Fibroblast of lung (primary cell): ENCODE measurements around the gene ATP7A.

Experiments
- EZH2 ChIP-seq: IDR thresholded peaks from 2 replicates; pipeline ENCODE4 v1.5.1; 2012; ENCODE audit warnings: low read length, control low read depth, mild to moderate bottlenecking; ENCODE audit errors: missing control alignments
- TF ChIP-seq, protein P1 (sequence below), 2 donors: IDR thresholded peaks in 1 of 2; conservative IDR thresholded peaks in 1 of 2; 1 replicate in 1 of 2; 2 replicates in 1 of 2; pipeline ENCODE4 v1.5.1; 2011 to 2012; ENCODE audit warnings: low read length in 2 of 2, control low read depth in 1 of 2, inconsistent platforms in 1 of 2, low read depth in 1 of 2, mild to moderate bottlenecking in 1 of 2

DNA sequence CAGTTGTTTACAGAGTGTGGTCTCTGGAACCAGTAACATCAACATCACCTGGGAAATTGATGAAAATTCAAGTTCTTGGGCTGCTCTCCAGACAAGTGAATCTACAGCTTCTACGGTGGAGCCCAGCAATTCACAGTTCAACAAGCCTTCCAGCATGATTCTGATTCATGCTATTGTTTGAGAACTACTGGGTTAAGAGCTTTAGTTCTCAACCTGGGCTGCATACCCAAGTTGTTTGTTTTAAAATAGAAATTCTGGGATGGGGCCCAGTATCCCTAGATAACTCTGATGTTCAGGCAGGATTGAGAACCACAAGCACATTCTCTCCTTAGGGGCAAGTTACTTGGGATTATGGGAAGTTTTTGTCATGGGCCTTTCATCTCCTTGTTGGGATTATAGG, 155.6 kb downstream of the ATP7A start:
- TF ChIP-seq, protein P1, sequence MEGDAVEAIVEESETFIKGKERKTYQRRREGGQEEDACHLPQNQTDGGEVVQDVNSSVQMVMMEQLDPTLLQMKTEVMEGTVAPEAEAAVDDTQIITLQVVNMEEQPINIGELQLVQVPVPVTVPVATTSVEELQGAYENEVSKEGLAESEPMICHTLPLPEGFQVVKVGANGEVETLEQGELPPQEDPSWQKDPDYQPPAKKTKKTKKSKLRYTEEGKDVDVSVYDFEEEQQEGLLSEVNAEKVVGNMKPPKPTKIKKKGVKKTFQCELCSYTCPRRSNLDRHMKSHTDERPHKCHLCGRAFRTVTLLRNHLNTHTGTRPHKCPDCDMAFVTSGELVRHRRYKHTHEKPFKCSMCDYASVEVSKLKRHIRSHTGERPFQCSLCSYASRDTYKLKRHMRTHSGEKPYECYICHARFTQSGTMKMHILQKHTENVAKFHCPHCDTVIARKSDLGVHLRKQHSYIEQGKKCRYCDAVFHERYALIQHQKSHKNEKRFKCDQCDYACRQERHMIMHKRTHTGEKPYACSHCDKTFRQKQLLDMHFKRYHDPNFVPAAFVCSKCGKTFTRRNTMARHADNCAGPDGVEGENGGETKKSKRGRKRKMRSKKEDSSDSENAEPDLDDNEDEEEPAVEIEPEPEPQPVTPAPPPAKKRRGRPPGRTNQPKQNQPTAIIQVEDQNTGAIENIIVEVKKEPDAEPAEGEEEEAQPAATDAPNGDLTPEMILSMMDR (conservative IDR thresholded peaks at IDR 0.05 in 1 of 2, IDR thresholded peaks at IDR 0.05 in 1 of 2; ENCODE audit: low read depth in 1 of 2, low read length in 2 of 2): no peak
- TF ChIP-seq EZH2: no peak
